Tongue (tissue), 2 donors: ENCODE measurements around the gene ABCA4. TPM values are rescaled to one million over a fixed set of nuclear protein-coding genes. Genes with fewer than 3 reads are reported as not detected.
"Not testable (repeated sequence)": the region's sequence is repeated elsewhere in the genome, so short reads cannot be mapped to it uniquely, and the experiment has no call there.

ENCODE experiments used
- DNase-seq: peaks from one replicate; pipeline ENCODE4 v3.0.0-alpha.2; 2015
- total RNA-seq: library from RNA; depleted of rRNA; stranded (reverse); fragments of >200 nt; gene quantifications from one replicate; pipeline ENCODE4 v1.2.3, GENCODE V29; 2014

Gene ABCA4
- total RNA-seq, 1 donor from 2014 or later = 2.2 TPM

GRCh38 chr1:94002046-94002787 lies 118.7 kb downstream of the ABCA4 start:
- DNase-seq = no peak

GRCh38 chr1:94001397-94002045 lies 119.4 kb downstream of the ABCA4 start:
- no peak for DNase-seq

- no peak for DNase-seq
Observed at GRCh38 chr1:94000510-94001282, 120.3 kb downstream of the ABCA4 start.

- DNase-seq = no peak
Observed at GRCh38 chr1:93999840-94000415, 121.0 kb downstream of the ABCA4 start.

- DNase-seq = not testable (repeated sequence)
Observed at GRCh38 chr1:93998532-93998931, 122.4 kb downstream of the ABCA4 start.

GRCh38 chr1:93997756-93998155 lies 123.2 kb downstream of the ABCA4 start:
- DNase-seq = no peak

- DNase-seq = peak; percentile 21
Observed at GRCh38 chr1:93995837-93996536, 125.0 kb downstream of the ABCA4 start.

- no peak for DNase-seq
Observed at GRCh38 chr1:93993731-93994130, 127.2 kb downstream of the ABCA4 start.

GRCh38 chr1:93992954-93993353 lies 128.0 kb downstream of the ABCA4 start:
- DNase-seq = no peak

GRCh38 chr1:93992190-93992589 lies 128.8 kb downstream of the ABCA4 start:
- no peak for DNase-seq

GRCh38 chr1:93991271-93991670 lies 129.7 kb downstream of the ABCA4 start:
- no peak for DNase-seq

GRCh38 chr1:93990477-93990876 lies 130.5 kb downstream of the ABCA4 start:
- DNase-seq = not testable (repeated sequence)

- DNase-seq = no peak
Observed at GRCh38 chr1:93990010-93990409, 130.9 kb downstream of the ABCA4 start.

GRCh38 chr1:93989601-93990000 lies 131.3 kb downstream of the ABCA4 start:
- no peak for DNase-seq

- DNase-seq = no peak
Observed at GRCh38 chr1:93988634-93989350, 132.2 kb downstream of the ABCA4 start.

- DNase-seq = no peak
Observed at GRCh38 chr1:93981274-93981667, 139.7 kb downstream of the ABCA4 start.

- DNase-seq = peak; percentile 40
Observed at GRCh38 chr1:93980320-93981273, 140.4 kb downstream of the ABCA4 start.

- DNase-seq = peak; percentile 95
Observed at GRCh38 chr1:93979718-93980319, 141.1 kb downstream of the ABCA4 start.

- DNase-seq = no peak
Observed at GRCh38 chr1:93979040-93979717, 141.8 kb downstream of the ABCA4 start.
